ENCODE results near the gene LRRC47. TPM values are rescaled to one million over a fixed set of nuclear protein-coding genes. Genes with fewer than 3 reads are reported as not detected.

Gene LRRC47
- total and polyA plus RNA-seq, 2 of the 13 experiments (the other 11 are each of a cell fraction or from before 2014, with no cell fraction given), result 18.3 to 52.5 TPM

DNA sequence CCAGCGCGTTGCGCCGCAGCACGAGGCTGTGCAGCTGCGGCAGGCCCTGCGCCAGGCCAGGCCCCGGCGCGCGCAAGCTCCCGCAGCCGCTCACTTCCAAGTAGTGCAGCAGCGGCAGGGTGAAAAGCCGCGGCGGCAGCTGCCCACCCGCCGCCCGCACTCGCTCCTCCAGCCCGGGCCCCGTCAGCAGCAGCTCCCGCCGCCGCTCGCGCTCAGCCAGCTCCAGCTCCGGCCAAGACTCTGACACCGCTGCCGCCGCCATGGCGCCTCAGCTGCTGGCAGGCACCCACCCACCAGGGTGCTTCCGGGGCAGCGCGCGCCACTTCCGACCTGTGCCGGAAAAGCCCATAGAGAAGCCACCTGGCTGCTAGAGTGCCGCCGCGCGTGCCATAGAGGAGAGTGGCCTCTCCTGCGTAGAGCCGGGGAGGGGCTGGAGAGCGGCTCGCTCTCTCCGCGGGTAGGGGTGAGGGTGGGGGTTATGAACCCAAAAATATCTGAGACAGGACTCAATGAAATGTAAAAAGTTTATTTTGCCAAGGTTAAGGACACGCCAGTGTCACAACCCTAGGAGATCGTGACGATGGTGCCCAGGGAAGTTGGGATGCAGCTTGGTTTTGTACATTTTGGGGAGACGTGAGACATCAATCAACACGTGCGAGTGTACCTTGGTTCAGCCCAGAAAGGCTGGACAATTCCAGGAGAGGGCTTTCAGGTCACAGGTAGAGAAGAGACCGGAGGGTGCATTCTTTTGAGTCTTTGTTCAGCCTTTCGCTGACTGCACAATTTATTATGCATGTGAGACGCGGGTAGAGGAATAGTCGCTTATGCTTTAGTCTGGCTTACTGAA is at the start of gene LRRC47 (continued):
- TF ChIP-seq, protein P1, sequence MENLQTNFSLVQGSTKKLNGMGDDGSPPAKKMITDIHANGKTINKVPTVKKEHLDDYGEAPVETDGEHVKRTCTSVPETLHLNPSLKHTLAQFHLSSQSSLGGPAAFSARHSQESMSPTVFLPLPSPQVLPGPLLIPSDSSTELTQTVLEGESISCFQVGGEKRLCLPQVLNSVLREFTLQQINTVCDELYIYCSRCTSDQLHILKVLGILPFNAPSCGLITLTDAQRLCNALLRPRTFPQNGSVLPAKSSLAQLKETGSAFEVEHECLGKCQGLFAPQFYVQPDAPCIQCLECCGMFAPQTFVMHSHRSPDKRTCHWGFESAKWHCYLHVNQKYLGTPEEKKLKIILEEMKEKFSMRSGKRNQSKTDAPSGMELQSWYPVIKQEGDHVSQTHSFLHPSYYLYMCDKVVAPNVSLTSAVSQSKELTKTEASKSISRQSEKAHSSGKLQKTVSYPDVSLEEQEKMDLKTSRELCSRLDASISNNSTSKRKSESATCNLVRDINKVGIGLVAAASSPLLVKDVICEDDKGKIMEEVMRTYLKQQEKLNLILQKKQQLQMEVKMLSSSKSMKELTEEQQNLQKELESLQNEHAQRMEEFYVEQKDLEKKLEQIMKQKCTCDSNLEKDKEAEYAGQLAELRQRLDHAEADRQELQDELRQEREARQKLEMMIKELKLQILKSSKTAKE (CRISPR knock-in tag; IDR thresholded peaks at IDR 0.05; ENCODE audit: borderline replicate concordance), result peak; percentile 25; the same call in 1 of the 2 replicates
- TF ChIP-seq, protein P2, sequence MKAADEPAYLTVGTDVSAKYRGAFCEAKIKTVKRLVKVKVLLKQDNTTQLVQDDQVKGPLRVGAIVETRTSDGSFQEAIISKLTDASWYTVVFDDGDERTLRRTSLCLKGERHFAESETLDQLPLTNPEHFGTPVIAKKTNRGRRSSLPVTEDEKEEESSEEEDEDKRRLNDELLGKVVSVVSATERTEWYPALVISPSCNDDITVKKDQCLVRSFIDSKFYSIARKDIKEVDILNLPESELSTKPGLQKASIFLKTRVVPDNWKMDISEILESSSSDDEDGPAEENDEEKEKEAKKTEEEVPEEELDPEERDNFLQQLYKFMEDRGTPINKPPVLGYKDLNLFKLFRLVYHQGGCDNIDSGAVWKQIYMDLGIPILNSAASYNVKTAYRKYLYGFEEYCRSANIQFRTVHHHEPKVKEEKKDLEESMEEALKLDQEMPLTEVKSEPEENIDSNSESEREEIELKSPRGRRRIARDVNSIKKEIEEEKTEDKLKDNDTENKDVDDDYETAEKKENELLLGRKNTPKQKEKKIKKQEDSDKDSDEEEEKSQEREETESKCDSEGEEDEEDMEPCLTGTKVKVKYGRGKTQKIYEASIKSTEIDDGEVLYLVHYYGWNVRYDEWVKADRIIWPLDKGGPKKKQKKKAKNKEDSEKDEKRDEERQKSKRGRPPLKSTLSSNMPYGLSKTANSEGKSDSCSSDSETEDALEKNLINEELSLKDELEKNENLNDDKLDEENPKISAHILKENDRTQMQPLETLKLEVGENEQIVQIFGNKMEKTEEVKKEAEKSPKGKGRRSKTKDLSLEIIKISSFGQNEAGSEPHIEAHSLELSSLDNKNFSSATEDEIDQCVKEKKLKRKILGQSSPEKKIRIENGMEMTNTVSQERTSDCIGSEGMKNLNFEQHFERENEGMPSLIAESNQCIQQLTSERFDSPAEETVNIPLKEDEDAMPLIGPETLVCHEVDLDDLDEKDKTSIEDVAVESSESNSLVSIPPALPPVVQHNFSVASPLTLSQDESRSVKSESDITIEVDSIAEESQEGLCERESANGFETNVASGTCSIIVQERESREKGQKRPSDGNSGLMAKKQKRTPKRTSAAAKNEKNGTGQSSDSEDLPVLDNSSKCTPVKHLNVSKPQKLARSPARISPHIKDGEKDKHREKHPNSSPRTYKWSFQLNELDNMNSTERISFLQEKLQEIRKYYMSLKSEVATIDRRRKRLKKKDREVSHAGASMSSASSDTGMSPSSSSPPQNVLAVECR (CRISPR knock-in tag; IDR thresholded peaks at IDR 0.05; ENCODE audit: borderline replicate concordance), result peak; percentile 95; the same call in 1 of the 2 replicates
- no peak; the same call in 1 of the 2 replicates for TF ChIP-seq HMG20B (CRISPR knock-in tag; conservative IDR thresholded peaks at IDR 0.05)
- TF ChIP-seq KAT2B (IDR thresholded peaks at IDR 0.05; ENCODE audit: borderline replicate concordance, low read depth, low read length), result no peak
- peak; percentile 73; the same call in 1 of the 2 replicates for TF ChIP-seq NFKB2 (CRISPR knock-in tag; IDR thresholded peaks at IDR 0.05; ENCODE audit: borderline replicate concordance)
- TF ChIP-seq ZMYM4 (CRISPR knock-in tag; IDR thresholded peaks at IDR 0.05), result peak; percentile 74
- TF ChIP-seq ZNF232 (CRISPR knock-in tag; IDR thresholded peaks at IDR 0.05; ENCODE audit: borderline replicate concordance), result peak; percentile 46; the same call in 1 of the 2 replicates
- no peak for TF ChIP-seq HOXD1 (CRISPR knock-in tag; IDR thresholded peaks at IDR 0.05)
- no peak; the same call in 1 of the 2 replicates for TF ChIP-seq ZNF782 (CRISPR knock-in tag; IDR thresholded peaks at IDR 0.05; ENCODE audit: borderline replicate concordance)
- 0 out of 2 replicates have a peak, but pooled peaks have one; percentile 38 for TF ChIP-seq GATA4 (IDR thresholded peaks at IDR 0.05; ENCODE audit: borderline replicate concordance, low read depth)
- 0 out of 2 replicates have a peak, but pooled peaks have one; percentile 43 for TF ChIP-seq CBFB (CRISPR knock-in tag; IDR thresholded peaks at IDR 0.05)
- no peak for TF ChIP-seq RARG (CRISPR knock-in tag; IDR thresholded peaks at IDR 0.05; ENCODE audit: low read depth)
- TF ChIP-seq, protein P3, sequence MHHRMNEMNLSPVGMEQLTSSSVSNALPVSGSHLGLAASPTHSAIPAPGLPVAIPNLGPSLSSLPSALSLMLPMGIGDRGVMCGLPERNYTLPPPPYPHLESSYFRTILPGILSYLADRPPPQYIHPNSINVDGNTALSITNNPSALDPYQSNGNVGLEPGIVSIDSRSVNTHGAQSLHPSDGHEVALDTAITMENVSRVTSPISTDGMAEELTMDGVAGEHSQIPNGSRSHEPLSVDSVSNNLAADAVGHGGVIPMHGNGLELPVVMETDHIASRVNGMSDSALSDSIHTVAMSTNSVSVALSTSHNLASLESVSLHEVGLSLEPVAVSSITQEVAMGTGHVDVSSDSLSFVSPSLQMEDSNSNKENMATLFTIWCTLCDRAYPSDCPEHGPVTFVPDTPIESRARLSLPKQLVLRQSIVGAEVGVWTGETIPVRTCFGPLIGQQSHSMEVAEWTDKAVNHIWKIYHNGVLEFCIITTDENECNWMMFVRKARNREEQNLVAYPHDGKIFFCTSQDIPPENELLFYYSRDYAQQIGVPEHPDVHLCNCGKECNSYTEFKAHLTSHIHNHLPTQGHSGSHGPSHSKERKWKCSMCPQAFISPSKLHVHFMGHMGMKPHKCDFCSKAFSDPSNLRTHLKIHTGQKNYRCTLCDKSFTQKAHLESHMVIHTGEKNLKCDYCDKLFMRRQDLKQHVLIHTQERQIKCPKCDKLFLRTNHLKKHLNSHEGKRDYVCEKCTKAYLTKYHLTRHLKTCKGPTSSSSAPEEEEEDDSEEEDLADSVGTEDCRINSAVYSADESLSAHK (CRISPR knock-in tag; IDR thresholded peaks at IDR 0.05; ENCODE audit: borderline replicate concordance), result no peak
- TF ChIP-seq ZNF678 (CRISPR knock-in tag; IDR thresholded peaks at IDR 0.05), result no peak
- TF ChIP-seq TCF7L2 (IDR thresholded peaks at IDR 0.05; ENCODE audit: low read depth, low read length), result no peak
- TF ChIP-seq TEAD2 (CRISPR knock-in tag; IDR thresholded peaks at IDR 0.05), result no peak
- TF ChIP-seq, protein P4, sequence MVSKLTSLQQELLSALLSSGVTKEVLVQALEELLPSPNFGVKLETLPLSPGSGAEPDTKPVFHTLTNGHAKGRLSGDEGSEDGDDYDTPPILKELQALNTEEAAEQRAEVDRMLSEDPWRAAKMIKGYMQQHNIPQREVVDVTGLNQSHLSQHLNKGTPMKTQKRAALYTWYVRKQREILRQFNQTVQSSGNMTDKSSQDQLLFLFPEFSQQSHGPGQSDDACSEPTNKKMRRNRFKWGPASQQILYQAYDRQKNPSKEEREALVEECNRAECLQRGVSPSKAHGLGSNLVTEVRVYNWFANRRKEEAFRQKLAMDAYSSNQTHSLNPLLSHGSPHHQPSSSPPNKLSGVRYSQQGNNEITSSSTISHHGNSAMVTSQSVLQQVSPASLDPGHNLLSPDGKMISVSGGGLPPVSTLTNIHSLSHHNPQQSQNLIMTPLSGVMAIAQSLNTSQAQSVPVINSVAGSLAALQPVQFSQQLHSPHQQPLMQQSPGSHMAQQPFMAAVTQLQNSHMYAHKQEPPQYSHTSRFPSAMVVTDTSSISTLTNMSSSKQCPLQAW (CRISPR knock-in tag; IDR thresholded peaks at IDR 0.05), result peak; percentile 85
- TF ChIP-seq ZNF652 (CRISPR knock-in tag; IDR thresholded peaks at IDR 0.05; ENCODE audit: borderline replicate concordance, low read depth), result no peak
